ENCODE data around the gene LMNTD2. TPM values are rescaled to one million over a fixed set of nuclear protein-coding genes. Genes with fewer than 3 reads are reported as not detected.

The LMNTD2 gene
- total and polyA plus RNA-seq, 2 of the 13 experiments (the other 11 are each of a cell fraction or from before 2014, with no cell fraction given): 1.1 to 3.1 TPM

DNA sequence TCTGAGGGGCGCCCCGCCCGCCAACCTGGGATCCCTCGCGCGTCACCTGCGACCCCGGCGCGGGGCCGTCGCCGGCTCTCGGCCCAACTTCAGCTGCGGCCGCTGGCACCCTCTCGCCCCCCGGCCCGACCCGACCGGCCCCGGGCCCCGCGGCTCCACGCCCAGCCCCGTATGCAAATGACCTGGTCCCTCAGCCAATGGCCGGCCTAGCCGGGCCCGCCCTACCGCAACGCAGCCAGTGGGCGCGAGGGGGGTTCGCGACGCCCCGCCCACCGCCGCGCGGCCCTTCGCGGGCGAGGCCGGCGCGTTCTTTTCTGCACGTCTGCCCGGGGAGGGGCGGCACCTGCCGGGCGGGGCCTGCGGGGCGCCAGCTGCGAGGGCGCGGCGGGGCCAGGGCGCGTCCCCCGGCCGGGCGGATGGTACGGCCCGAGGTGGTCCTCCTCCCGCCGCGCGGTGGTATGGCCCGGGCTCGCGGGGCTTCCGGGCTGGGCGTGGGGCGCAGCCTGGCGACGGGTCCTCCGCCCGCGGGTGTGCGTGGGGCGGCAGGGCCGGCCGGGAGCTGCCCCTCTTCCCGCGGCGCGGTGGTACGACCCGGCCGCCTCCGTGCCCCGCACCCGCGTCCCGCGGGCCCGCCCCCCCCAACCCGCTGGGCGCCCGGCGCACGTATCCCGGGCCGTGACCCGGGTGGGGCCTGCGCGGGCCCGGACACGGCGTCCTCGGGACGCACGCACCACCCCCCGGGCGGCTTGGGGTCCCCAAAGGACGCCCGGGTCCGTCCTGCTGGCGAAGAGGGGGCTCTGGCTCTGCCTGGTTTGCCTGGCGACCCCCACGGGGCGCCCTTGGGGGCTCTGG lies 8.0 kb upstream of the LMNTD2 start (continued):
- TF ChIP-seq ATF4 (CRISPR knock-in tag; IDR thresholded peaks at IDR 0.05) (no peak), TBX2 (CRISPR knock-in tag; IDR thresholded peaks at IDR 0.05; ENCODE audit: borderline replicate concordance) (peak; percentile 33; the same call in 1 of the 2 replicates), NR2C2 (CRISPR knock-in tag; IDR thresholded peaks at IDR 0.05; ENCODE audit: borderline replicate concordance) (no peak; the same call in none of the 2 replicates), IRF2 (CRISPR knock-in tag; IDR thresholded peaks at IDR 0.05) (no peak), TBL1XR1 (IDR thresholded peaks at IDR 0.05; ENCODE audit: borderline replicate concordance, low read length, partially characterized antibody) (no peak), TRIM22 (IDR thresholded peaks at IDR 0.05) (no peak), ZKSCAN8 (CRISPR knock-in tag; IDR thresholded peaks at IDR 0.05; ENCODE audit: borderline replicate concordance) (no peak), CBFB (CRISPR knock-in tag; IDR thresholded peaks at IDR 0.05) (no peak), NONO (IDR thresholded peaks at IDR 0.05) (no peak), NONO (CRISPR knock-in tag; conservative IDR thresholded peaks at IDR 0.05) (no peak), SRSF9 (IDR thresholded peaks at IDR 0.05; ENCODE audit: borderline replicate concordance, insufficient read depth, low read depth, low read length, poor library complexity, severe bottlenecking) (no peak), SIX4 (CRISPR knock-in tag; IDR thresholded peaks at IDR 0.05) (no peak), MED1 (CRISPR knock-in tag; IDR thresholded peaks at IDR 0.05) (peak; percentile 45; the same call in 1 of the 2 replicates), ZNF737 (CRISPR knock-in tag; IDR thresholded peaks at IDR 0.05; ENCODE audit: borderline replicate concordance) (no peak), ZNF10 (CRISPR knock-in tag; IDR thresholded peaks at IDR 0.05; ENCODE audit: borderline replicate concordance, low read depth) (no peak), ZNF33B (CRISPR knock-in tag; IDR thresholded peaks at IDR 0.05) (no peak), ZSCAN25 (CRISPR knock-in tag; IDR thresholded peaks at IDR 0.05) (no peak; the same call in 1 of the 2 replicates), ZBTB42 (CRISPR knock-in tag; IDR thresholded peaks at IDR 0.05) (no peak), RFX1 (IDR thresholded peaks at IDR 0.05) (no peak), SMC3 (IDR thresholded peaks at IDR 0.05; ENCODE audit: low read length) (no peak), CREB1 (IDR thresholded peaks at IDR 0.05) (peak; percentile 26; the same call in 1 of the 2 replicates), CREB1 (CRISPR knock-in tag; IDR thresholded peaks at IDR 0.05) (no peak), ARNT (IDR thresholded peaks at IDR 0.05) (no peak), YEATS4 (CRISPR knock-in tag; IDR thresholded peaks at IDR 0.05; ENCODE audit: borderline replicate concordance) (peak; percentile 82), KLF15 (CRISPR knock-in tag; IDR thresholded peaks at IDR 0.05; ENCODE audit: borderline replicate concordance) (no peak), TMF1 (CRISPR knock-in tag; IDR thresholded peaks at IDR 0.05; ENCODE audit: low read depth) (no peak; the same call in 1 of the 2 replicates)
- TF ChIP-seq, protein P1, sequence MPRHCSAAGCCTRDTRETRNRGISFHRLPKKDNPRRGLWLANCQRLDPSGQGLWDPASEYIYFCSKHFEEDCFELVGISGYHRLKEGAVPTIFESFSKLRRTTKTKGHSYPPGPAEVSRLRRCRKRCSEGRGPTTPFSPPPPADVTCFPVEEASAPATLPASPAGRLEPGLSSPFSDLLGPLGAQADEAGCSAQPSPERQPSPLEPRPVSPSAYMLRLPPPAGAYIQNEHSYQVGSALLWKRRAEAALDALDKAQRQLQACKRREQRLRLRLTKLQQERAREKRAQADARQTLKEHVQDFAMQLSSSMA (CRISPR knock-in tag; IDR thresholded peaks at IDR 0.05): no peak
- TF ChIP-seq, protein P2, sequence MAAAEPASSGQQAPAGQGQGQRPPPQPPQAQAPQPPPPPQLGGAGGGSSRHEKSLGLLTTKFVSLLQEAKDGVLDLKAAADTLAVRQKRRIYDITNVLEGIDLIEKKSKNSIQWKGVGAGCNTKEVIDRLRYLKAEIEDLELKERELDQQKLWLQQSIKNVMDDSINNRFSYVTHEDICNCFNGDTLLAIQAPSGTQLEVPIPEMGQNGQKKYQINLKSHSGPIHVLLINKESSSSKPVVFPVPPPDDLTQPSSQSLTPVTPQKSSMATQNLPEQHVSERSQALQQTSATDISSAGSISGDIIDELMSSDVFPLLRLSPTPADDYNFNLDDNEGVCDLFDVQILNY (CRISPR knock-in tag; conservative IDR thresholded peaks at IDR 0.05): 0 out of 2 replicates have a peak, but pooled peaks have one; percentile 7

All from HepG2 (cell line).